ENCODE results near the gene TLN1.

TLN1 gene

DNA sequence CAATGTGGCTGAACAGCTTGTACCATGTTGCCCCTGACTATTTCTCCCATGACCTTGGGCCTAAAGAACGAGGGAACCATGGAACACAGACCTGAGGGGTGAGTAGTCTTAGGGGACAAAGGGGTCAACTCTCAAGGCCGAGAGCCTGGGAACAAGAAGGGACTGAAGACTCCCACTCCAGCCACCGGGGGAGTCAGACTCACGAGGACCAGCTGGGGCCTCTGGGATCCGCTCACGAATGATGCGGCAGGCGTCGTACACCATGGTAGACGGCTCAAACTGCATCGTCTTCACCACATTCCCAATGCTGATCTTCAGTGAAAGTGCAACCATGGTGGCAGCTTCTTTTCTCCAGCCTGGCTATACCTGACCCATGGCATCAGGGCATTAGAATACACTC lies 6.6 kb downstream of the TLN1 start:
- Histone ChIP-seq H3K36me3 (replicated peaks; ENCODE audit: insufficient read depth, low read length) (no peaks in the 10 kb centered on the region; the same call in 1 of the 2 replicates), H3F3A (ENCODE audit: insufficient read depth, low read length) (no peaks in the 10 kb centered on the region), H4K20me1 (ENCODE audit: insufficient read depth, low read length) (no peaks in the 10 kb centered on the region), H3K9ac (ENCODE audit: low read length) (no peak overlapping the region), H3K27me3 (replicated peaks; ENCODE audit: insufficient read depth, low read length) (no peaks in the 10 kb centered on the region), H3K4me1 (ENCODE audit: low read length) (peaks cover 19% of the 10 kb centered on the region), H3K9me3 (replicated peaks; ENCODE audit: insufficient read depth, low read length) (no peaks in the 10 kb centered on the region), H3K4me2 (ENCODE audit: low read depth, low read length) (no peak overlapping the region), H3K9me2 (replicated peaks; ENCODE audit: insufficient read depth, low read length) (no peaks in the 10 kb centered on the region), H2AFZ (ENCODE audit: low read length) (no peak overlapping the region), H3K27ac (ENCODE audit: low read length) (no peak overlapping the region), H3K4me3 (ENCODE audit: low read length) (no peak overlapping the region), H3K79me2 (ENCODE audit: low read length) (peaks cover 42% of the 10 kb centered on the region)
- TF ChIP-seq, protein P1, sequence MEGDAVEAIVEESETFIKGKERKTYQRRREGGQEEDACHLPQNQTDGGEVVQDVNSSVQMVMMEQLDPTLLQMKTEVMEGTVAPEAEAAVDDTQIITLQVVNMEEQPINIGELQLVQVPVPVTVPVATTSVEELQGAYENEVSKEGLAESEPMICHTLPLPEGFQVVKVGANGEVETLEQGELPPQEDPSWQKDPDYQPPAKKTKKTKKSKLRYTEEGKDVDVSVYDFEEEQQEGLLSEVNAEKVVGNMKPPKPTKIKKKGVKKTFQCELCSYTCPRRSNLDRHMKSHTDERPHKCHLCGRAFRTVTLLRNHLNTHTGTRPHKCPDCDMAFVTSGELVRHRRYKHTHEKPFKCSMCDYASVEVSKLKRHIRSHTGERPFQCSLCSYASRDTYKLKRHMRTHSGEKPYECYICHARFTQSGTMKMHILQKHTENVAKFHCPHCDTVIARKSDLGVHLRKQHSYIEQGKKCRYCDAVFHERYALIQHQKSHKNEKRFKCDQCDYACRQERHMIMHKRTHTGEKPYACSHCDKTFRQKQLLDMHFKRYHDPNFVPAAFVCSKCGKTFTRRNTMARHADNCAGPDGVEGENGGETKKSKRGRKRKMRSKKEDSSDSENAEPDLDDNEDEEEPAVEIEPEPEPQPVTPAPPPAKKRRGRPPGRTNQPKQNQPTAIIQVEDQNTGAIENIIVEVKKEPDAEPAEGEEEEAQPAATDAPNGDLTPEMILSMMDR (IDR thresholded peaks at IDR 0.05; ENCODE audit: low read length), result no peak
- TF ChIP-seq EZH2phosphoT487 (IDR thresholded peaks at IDR 0.05; ENCODE audit: low read length), result no peak
- TF ChIP-seq EZH2 (optimal IDR thresholded peaks at IDR 0.05; ENCODE audit: low read depth, low read length), result no peak
- DNase-seq, result no peak

DNA sequence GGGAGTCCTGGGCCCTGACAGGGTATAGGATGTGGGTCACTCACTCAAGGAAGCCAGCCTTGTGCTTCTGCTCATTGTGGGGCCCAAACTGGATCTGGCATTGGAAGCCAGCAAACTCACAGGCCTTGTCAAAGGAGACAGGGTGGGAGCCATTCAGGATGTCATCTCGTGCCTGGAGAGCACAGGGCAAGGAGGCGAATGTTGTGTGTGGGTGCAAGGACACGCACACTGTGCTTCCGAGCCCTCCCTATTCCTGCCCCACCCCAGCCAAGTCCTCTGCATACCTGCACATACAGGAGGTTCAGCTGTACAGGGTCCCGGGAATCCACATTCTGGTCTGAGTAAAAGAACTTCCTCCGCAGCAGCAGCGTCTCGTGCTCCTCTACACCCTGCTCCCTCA lies 8.1 kb downstream of the TLN1 start:
- no peak overlapping the region for H2AFZ ChIP-seq (ENCODE audit: low read length)
- no peaks in the 10 kb centered on the region for H4K20me1 ChIP-seq (ENCODE audit: insufficient read depth, low read length)
- H3K9me3 ChIP-seq (replicated peaks; ENCODE audit: insufficient read depth, low read length), result no peaks in the 10 kb centered on the region
- no peak overlapping the region for H3K27ac ChIP-seq (ENCODE audit: low read length)
- no peaks in the 10 kb centered on the region for H3K27me3 ChIP-seq (replicated peaks; ENCODE audit: insufficient read depth, low read length)
- no peaks in the 10 kb centered on the region for H3K9me2 ChIP-seq (replicated peaks; ENCODE audit: insufficient read depth, low read length)
- H3K4me2 ChIP-seq (ENCODE audit: low read depth, low read length), result no peak overlapping the region
- H3K4me1 ChIP-seq (ENCODE audit: low read length), result peaks cover 5% of the 10 kb centered on the region
- no peak overlapping the region for H3K9ac ChIP-seq (ENCODE audit: low read length)
- no peak for DNase-seq
- TF ChIP-seq, protein P1 (IDR thresholded peaks at IDR 0.05; ENCODE audit: low read length), result no peak
- no peak for TF ChIP-seq EZH2phosphoT487 (IDR thresholded peaks at IDR 0.05; ENCODE audit: low read length)
- no peak for TF ChIP-seq EZH2 (optimal IDR thresholded peaks at IDR 0.05; ENCODE audit: low read depth, low read length)
- H3F3A ChIP-seq (ENCODE audit: insufficient read depth, low read length), result no peaks in the 10 kb centered on the region
- peaks cover 28% of the 10 kb centered on the region for H3K79me2 ChIP-seq (ENCODE audit: low read length)
- no peak overlapping the region for H3K4me3 ChIP-seq (ENCODE audit: low read length)
- H3K36me3 ChIP-seq (replicated peaks; ENCODE audit: insufficient read depth, low read length), result no peaks in the 10 kb centered on the region; the same call in 1 of the 2 replicates

DNA sequence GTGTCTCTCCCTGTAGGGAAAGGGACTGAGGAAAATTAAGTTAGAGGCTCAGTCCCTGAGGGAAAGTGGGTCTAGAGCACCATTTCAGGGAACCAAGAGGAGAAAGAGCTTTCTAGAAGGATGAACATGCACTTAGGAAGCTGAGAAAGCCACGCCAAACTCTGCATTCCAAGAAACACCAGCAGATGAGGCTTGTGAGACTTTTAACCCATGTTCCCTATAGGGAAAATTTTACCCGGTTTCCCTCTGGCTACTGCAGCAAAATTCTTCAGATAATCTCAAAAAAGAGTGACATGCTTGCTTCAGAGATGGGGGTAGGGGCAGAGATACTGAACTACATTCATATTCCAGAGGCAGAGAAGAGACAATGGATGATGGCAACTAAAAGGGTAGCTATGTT lies 8.6 kb downstream of the TLN1 start:
- Histone ChIP-seq H3K4me3 (ENCODE audit: low read length) (no peak overlapping the region), H3K9ac (ENCODE audit: low read length) (no peak overlapping the region), H3K4me2 (ENCODE audit: low read depth, low read length) (no peak overlapping the region), H3K27ac (ENCODE audit: low read length) (no peak overlapping the region), H3K9me2 (replicated peaks; ENCODE audit: insufficient read depth, low read length) (no peaks in the 10 kb centered on the region), H3K27me3 (replicated peaks; ENCODE audit: insufficient read depth, low read length) (no peaks in the 10 kb centered on the region), H2AFZ (ENCODE audit: low read length) (no peak overlapping the region), H3F3A (ENCODE audit: insufficient read depth, low read length) (no peaks in the 10 kb centered on the region), H3K9me3 (replicated peaks; ENCODE audit: insufficient read depth, low read length) (no peaks in the 10 kb centered on the region), H3K79me2 (ENCODE audit: low read length) (peaks cover 23% of the 10 kb centered on the region), H4K20me1 (ENCODE audit: insufficient read depth, low read length) (no peaks in the 10 kb centered on the region), H3K4me1 (ENCODE audit: low read length) (peaks cover under 1% of the 10 kb centered on the region; the same call in 1 of the 2 replicates), H3K36me3 (replicated peaks; ENCODE audit: insufficient read depth, low read length) (no peaks in the 10 kb centered on the region; the same call in 1 of the 2 replicates)
- TF ChIP-seq EZH2phosphoT487 (IDR thresholded peaks at IDR 0.05; ENCODE audit: low read length) (no peak), EZH2 (optimal IDR thresholded peaks at IDR 0.05; ENCODE audit: low read depth, low read length) (no peak)
- TF ChIP-seq, protein P1 (IDR thresholded peaks at IDR 0.05; ENCODE audit: low read length), result no peak
- DNase-seq, result no peak

Measured in MM.1S (cell line).